Stimulated activated CD8-positive, alpha-beta memory T cell treated with anti-CD3 and anti-CD28 coated beads, Interleukin-12 subunit alpha, Interleukin-12 subunit beta, amount 100 ng/mL, for 1 hour (primary cell): ENCODE data around the gene PTGIR.
"Not testable (repeated sequence)": the region's sequence is repeated elsewhere in the genome, so short reads cannot be mapped to it uniquely, and the experiment has no call there.

ENCODE experiments used
- DNase-seq: peaks from one replicate; pipeline ENCODE4 v3.0.0-alpha.2; 2020; ENCODE audit warnings: low read depth

PTGIR gene

DNA sequence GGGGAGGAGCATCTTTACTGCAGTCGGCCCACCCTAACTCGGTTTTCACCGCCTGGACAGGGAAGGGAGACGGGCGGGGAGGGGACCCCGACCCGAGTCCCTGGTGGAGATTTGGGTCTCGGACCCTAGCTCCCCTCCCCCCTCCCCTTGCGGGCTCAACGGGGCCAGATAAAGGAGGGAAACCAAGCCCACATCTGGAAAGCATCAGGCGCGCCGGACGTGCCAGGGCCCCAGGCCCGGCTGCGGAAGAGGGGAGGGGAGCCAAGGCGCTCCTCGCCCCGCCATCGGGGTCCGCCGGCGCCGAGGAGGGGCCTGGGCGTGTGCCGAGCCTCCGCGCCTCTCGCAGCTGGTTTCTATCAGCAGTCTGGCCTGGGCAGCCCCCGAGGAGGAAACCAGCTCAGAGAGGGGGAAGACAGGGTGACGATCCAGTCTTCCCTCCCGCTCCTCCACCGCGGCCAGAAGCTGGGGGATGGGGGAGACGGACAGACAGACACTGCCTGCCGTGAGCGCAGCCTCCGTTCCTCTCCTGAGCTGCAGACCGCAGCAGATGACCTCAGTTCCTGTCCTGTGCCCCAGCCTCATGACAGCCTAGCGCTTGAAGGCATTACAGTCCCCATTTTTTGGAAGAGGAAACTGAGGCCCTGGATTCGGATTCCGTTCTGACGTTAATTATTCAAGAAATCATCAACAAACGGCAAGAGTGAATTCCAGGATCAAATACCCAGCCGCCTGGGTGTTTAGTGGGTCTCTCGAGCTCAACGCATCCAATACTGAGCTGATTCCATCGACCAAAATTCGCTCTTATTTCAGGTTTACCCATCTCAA, 14.7 kb upstream of the PTGIR start:
- no peak for DNase-seq

DNA sequence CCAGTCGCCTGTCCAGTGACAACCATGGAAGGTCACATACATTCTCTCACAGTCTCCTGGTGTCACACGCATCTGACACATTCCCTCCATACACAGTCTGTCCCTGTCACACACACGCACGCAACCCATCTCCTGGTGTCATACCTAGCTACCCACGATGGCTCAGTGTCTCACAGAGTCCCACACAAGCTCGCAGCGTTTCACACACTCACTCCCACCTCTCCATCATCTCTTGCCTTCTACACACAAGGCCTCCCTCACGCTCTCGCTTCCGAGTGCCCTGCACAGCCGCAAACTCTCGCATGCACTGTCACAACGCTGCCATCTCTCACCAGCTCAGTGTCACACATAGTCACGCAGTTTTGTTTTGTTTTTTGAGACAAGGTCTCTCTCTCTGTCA, 12.3 kb upstream of the PTGIR start:
- no peak for DNase-seq

DNA sequence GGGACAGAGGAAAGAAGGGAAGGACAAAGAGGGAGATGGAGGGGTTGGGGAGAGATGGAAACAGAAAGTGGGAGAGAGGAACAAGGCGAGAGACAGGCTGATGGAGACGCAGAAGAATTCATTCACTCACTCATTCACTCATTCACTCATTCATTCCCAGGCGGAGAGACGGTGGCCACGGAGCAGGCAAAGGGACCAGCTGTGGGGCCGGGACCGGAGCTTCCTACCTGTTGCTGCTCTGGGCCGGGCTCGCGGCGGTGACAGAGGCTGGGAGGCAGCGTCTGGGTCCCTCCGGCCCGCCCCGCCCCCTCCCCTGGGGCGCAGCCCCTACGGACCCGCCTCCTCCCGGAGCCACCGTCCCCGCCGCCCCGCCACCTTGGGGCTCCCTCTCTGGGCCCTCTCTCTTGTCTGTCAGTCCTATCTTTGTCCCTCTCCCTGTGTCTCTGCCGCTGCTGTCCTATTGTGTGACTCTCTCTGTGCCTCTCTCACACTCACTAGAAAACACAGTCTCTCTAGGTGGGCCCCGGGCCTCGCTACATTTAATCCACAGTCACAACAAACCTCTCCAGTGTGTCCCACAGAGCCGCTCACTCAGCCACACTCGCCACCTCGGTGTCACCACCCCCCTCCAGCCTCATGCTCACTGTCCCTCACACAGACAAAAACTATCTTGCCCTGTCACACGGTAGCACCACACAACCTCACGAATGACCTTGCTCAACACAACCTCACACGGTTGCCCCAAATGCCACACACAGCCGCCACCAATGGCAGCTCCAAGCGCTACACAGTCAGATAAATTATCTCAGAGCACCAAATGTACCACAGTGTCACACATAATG, 11.3 kb upstream of the PTGIR start, which contains the start of gene GNG8:
Gene GNG8 (minus strand): TSS at position 283 of the 842 bp plus-strand sequence. CDS start 1,520 bp downstream, outside the sequence.
- no peak for DNase-seq

DNA sequence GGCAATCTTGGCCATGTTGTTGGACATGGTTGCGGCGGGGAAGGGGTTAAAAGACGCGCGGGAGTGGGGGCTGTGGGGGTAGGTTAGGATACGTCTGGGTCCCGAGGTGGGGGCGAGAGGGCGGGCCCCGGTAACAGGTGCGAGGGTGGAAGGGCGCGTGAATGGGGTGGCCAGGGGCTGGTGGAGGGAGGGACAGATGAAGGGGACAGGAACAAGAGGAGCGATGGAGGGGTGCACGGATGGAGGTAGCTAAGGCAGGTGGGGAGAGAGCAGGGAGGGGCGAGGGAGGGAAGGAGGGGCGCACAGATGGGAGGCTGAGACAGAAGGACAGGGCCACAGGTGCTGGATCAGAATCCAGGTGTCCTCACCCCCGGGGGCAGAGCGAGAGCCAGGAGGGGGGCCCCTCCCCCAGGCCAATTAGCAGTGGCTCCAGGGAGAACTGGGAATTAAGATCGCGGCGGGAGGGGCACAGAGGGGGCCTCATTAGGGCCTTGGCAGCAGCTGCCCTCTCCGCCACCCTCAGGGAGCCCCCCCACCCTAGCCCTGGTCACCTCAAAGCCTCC, 9.8 kb upstream of the PTGIR start:
- DNase-seq: no peak

DNA sequence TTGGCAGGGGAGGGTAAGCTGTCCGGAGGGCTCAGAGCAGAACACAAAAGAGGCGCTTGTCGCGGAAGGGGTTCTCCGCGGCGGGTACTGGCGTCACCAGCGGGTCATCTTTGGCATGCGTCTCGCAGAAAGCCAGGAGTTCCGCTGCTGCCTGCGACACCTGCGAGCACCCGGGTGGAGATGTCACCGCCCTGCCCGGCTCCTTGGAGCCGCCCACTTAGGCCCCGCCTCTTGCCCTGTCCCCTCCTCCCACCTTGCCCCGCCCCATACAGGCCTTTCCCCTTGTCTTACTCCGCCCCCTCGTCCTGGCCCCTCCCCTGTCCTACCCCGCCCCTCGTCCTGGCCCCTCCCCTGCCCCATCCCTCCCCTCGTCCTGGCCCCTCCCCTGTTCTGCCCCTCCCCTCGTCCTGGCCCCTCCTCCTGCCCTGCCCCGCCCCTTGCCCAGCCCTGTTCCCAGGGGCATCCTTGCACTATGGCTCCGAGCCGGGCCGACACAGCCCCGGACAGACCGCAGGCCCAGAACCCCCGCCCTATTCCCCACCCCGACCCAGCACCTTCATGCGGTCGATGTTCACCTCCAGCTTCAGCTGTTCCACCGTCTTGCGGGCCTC, 9.3 kb upstream of the PTGIR start:
- peak; percentile 87 for DNase-seq

DNA sequence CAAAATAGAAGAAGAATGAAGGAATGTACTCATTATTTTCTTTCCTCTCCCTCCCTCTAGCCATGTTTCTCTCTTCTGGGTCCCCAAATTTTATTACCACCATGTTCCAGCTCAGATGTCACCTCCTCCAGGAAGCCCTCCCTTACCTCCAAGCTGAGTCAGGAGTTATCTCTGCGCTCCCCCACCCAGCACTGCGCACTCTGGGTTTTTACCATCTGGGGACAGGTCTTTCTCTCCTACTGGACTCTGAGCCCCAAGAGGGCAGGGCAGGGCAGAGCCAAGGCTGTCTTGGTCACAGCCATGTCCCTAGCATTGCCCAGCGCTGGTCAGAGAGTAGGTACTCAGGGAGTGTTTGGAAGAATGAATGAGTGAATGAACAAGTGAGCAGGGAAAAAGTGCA, 8.2 kb upstream of the PTGIR start:
- DNase-seq: no peak

DNA sequence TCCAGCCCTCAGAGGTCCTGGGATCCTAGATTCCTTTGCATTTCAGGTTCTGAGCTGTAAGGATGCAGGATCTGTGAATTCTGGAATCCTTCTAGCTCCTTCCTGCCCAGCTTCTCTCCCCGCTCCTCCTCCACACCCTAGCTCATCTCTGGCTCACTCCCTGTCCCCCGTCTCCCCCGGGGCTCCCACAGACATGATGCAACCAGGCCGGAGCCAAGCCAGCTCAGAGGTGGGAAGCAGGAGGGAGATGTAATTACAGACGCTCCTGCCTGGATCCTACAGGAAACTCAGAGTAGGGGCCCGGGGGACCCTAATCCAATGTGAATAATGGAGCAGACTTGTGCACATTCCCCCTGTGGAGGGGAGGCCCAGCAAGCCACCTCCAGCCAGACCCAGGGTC, 6.6 kb upstream of the PTGIR start:
- no peak for DNase-seq

DNA sequence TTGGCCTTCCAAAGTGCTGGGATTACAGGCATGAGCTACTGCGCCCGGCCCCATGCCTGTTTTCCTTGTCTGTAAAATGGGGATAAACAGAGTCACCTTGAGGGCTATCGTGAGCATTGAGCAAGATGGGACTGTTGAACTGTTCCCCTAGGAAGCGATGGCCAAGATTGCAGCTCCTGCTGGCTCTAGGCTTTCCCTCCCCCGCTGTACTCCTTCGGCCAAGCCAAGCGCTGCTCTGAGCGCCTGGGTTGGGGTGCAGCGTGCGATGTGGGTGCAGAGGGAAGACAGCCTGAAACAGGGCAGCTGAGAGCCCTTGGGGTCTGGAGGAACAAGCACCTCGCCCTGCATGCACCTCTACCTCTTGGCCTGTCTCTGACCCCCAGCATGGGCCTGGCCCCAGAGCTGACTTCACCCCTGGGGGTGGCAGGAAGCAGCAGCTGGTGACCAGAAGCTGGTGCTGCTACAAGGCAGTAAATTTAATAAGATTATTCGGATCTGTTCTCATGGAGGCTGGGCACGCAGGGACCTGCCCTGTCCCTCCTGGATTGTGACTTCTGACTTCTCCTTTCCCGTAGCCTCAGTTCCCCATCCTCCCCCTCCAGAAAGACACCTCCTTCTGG, 5.8 kb upstream of the PTGIR start:
- DNase-seq: no peak

DNA sequence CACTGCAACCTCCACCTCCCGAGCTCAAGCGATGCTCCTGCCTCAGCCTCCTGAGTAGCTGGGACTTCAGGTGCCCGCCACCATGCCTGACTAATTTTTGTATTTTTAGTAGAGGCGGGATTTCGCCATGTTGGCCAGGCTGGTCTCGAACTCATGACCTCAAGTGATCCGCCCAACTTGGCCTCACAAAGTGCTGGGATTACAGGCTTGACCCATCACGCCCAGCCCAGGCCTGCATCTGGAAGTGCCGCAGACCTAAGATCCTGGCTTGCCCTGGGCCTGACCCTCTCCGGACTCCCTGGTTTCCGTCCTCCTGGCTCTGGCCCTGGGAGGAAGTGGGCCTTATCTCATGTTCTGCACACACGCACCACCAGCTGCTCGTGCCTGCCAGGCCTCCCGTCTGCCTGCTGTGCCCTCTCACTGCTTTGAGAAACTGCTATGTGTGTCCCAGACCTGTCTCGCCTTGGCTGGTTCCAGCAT, 4.7 kb upstream of the PTGIR start:
- DNase-seq: no peak

DNA sequence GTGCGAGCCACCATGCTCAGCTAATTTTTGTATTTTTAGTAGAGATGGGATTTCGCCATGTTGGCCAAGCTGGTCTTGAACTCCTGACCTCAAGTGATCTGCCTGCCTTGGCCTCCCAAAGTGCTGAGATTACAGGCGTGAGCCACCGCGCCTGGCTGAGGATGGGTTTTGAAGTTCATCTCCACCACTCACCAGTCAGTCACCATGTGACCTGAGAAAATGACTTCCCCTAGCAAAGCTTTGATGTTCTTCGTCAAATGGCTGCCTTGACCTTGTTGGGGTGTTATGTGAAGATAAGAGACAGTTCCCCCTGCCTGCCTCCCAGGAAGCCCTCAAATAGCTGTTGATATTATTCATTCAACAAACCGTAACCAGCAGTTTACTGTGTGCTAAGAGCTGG, 4.1 kb upstream of the PTGIR start:
- not testable (repeated sequence) for DNase-seq

DNA sequence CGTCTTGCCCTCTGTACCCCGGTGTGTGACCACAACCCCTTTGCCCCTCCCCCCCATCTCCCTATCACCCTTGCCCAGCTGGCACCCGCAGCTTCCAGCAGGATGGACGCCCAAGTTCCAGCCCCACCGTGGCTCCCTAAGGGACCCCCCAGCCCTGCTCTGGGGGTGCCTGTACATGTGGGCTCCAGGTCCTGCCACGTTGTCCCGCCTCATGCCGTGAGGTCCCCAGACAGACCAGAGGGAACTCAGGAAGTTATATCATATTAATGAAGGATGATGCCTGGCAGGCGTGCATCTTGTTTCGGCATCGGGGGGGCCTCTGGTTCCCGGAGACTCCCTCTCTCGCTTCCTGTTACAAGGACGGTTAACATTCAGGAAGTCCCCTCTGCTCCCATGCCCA, 1.6 kb upstream of the PTGIR start:
- no peak for DNase-seq

DNA sequence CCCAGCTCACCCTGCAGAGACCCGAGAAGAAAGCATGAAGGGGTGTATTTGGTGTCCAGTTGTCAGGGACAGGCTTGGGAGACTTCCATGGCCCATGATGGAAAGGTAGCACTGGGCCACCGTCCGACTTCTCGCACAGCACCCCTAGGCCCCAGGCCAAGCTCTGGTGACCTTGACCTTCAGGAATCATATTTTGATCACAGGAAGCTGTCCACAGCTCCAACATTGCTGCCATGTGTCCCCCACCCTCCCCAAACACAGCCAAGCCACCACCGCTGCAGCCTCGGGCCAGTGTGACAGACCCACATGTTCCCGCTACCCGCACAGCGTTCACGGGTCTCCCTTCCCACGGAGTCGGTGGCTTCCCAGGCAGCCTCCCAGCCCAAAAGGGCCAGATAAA, 842 bp upstream of the PTGIR start:
- no peak for DNase-seq

DNA sequence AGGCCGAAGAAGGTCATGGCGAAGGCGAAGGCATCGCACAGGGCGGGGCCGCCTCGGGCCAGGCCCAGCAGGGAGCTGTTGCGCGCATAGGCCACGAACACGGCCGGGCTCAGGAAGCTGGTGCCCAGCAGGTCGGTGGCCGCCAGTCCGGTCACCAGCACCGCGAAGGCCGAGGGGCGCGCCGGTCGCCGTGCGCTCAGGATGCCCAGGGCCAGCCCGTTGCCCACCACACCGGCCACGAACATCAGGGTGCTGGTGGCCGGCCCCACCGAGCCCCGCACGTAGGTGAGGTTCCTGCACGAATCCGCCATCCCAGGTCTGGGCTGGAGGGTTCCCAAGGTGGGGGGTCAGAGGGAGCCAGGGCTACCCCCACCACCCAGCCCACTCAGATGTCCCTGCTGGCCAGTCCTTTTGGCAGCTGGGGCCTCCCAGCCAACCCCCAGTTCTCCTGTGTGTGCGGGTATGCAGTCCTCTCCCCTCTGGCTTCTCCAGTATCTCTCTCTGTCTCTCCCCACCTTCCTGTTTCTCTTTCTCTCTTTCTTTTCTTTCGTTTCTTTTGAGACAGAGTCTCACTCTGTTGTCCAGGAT, 880 bp downstream of the PTGIR start:
- DNase-seq: no peak

DNA sequence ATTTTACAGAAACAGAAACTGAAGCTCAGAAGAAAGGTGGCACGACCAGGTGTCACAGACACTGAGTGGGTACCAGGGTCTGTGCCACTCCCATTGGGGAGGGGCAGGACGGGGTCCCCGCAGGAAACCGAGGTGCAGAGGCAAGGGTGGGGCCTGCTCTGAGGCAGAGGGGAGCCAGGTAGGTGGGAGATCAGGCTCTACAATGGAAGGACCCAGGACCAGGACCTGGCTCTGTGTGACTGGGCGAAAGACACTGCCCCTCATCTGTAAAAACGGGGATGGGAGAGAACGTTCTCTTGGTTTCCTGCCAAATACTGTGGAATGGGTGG, 2.8 kb downstream of the PTGIR start:
- no peak for DNase-seq

DNA sequence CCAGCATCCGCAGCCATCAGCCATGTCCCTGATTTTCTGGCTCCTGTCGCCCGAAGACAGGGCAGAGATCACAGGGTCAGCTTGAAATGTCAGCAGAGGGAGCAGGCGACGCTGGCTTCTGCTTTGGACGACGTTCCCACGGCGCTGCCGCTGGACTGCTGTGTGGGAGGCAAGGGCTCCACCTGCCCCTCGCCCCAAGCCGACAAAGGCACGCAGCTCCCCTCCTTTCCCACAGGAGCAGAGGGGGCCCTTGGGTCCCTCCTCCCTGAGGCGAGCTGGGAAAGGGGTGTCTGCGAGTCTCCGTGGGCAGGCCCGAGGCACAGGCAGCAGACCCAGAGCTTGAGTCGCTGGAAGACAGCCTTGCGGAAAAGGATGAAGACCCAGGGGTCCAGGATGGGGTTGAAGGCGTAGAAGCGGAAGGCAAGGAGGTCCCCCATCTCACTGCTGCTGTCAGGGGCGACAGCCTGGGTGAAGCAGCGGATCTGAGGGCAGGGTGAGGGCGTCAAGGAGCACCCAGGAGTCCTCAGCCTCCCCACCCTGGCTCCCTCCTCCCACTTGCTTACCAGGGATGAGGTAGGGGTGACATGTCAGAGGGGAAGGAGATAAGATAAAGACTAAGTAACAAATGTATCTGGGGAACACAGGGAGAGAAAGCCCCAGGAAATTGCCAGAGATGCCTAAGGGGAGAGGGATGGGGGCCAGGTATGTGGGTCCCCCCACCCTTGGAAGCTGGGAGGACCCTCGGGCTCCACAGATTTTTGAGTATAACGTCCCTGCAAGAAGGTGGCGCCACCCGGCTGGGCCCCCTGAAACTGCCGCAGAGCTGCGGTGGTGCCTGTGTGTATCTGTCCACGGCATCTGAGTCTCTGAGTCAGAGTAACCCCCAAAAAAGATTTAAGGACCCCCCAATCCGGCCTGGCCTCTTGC, 3.4 kb downstream of the PTGIR start:
- no peak for DNase-seq

DNA sequence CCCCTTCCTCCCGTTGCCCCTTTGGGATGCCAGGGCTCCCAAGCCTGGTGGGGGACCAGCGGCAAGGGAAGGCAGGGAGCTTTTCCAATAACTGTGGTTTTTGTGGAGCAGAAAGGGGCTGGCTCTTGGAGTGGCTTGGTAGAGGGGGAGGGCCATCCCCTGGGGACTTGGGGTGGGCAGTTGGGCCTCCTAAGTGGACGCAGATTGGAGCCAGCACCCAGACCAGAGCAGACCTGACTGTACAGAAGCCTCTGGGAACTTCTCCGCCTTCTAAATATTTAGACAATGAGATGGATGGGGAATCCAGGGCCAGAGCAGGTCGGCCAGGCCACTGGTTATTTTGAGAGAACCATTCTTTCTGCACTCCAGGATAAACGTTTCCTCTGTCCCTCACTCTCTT, 4.2 kb downstream of the PTGIR start:
- no peak for DNase-seq

DNA sequence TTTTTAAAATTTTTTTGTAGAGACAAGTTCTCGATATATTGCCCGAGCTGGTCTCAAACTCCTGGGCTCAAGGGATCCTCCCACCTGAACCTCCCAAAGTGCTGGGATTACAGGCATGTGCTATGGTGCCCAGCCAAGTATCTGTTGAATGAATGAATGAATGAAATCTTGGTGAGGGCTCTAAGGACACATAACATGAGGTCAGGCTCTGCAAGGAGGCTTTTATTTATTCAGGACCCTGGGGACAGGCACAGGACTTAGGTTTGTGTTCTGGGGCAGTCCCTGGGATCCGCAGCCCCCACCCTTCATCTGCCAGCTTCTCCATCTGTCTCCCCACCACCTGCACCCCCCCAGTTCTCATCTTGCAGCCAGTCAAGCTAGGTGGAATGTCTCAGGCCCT, 4.6 kb downstream of the PTGIR start:
- DNase-seq: no peak

DNA sequence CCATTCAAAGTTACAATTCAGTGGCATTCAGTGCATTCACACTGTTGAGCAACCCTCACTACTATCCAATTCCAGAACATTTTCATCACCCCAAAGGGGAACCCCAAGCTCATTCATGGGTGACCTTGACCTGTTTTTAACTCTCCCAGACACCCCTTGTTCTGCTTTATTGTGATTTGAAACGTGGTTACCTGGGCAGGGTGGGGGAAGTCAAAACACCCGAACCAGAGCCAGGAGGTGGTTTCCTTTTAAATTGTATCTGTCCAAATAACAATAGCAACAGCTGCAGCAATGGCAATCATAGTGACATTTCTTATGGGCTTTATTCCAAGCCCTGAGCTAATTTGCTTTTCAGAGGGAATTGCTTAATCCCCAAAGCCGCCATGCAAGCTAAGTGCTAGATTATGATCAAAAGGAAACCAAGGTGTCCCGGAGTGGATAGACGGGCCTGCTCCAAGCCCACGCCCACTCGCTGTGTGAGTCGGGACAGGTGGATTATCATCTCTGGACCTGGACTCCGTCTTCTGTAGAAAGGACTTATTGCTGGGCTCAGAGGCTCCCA, 6.1 kb downstream of the PTGIR start:
- no peak for DNase-seq

DNA sequence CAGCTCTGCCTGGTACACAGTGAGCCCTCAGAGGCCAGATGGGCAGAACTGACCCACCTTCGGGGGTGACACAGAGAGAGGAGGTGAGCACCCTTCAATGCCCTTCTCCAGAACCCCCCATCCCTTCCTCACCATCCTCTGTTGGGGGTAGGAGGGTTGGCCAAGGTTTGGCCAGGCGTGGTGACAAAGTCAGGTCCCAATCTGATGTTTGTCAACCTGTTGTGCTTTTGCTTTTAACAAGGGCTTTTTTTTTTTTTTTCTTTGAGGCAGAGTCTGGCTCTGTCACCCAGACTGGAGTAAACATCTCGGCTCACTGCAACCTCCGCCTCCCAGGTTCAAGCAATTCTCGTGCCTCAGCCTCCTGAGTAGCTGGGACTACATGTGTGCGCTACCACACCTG, 7.3 kb downstream of the PTGIR start:
- DNase-seq: no peak

DNA sequence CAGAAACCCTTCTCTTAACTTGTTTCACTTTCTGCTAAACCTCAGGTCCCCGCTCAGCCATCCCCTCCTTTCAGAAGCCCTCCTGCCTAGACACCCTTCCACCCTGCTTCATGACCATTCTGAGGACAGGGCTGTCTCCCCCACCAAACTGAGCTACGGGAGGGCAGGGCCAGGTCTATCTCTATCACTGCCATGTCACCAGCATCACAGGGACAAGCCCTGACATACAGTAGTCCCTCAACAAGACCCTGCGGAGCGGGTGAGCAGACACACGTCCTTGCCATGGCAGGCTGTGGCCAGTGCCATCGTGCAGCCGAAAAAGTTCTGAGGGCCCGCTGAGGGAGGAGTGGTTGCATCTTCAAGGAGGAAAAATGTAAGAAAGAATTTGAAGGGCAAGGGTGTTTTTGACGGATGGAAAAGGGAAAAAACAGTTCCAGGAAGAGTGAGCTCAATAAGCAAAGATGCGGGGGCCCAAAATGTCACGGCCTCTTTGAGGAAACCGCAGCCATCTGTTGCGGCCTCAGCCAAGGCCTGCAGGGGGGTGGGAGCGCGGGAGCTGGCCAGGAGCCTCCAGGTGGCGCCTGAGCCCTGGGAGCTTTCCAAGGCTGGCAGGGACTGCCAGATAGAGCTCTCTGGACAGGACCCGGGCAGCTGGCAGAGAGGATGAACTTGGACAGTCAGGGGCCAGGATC, 8.1 kb downstream of the PTGIR start:
- DNase-seq: no peak
